ENCODE data around the gene TTC13. TPM values are rescaled to one million over a fixed set of nuclear protein-coding genes. Genes with fewer than 3 reads are reported as not detected.

Gene TTC13
- polyA plus RNA-seq, 1 of the 3 experiments (the other 2 are of a cell fraction), result 5.5 TPM

- peaks cover 80% of the 10 kb centered on the region for H3K79me2 ChIP-seq (ENCODE audit: insufficient read depth)
- H4K20me1 ChIP-seq (ENCODE audit: insufficient read depth), result peaks cover 20% of the 10 kb centered on the region
- H3K4me1 ChIP-seq (ENCODE audit: control insufficient read depth in 1 of 2, insufficient read depth in 2 of 2, low read depth in 1 of 2, low read length in 1 of 2), result peaks cover 16 to 22% of the 10 kb centered on the region in 2 experiments
- H3K9ac ChIP-seq, result no peak overlapping the region
- H3K4me3 ChIP-seq (ENCODE audit: low read depth in 2 of 2, low read length in 1 of 2), result no peak overlapping the region
- peaks cover 9% of the 10 kb centered on the region for H3F3A ChIP-seq (replicated peaks; ENCODE audit: insufficient read depth)
- no peaks in the 10 kb centered on the region for H3K9me2 ChIP-seq
- no peak for DNase-seq
- WGBS (ENCODE audit: low lambda C conversion rate), result 84% methylated on average over 9 of the region's 9 CpGs
- ChIA-PET POLR2A (no interaction called here), CTCF (no interaction called here)
- no peaks in the 10 kb centered on the region for H3K9me3 ChIP-seq
- no peak overlapping the region for H2AFZ ChIP-seq (ENCODE audit: low read depth)
- no peak overlapping the region for H3K4me2 ChIP-seq
- no peak for TF ChIP-seq MEF2A (IDR thresholded peaks at IDR 0.05; ENCODE audit: borderline replicate concordance, low read depth)
- no peak for TF ChIP-seq NRF1 (IDR thresholded peaks at IDR 0.05; ENCODE audit: low read depth, low read length)
- no peak for TF ChIP-seq FOXJ3 (CRISPR knock-in tag; IDR thresholded peaks at IDR 0.05)
- no peak for TF ChIP-seq GATA2 (CRISPR knock-in tag; IDR thresholded peaks at IDR 0.05)
- TF ChIP-seq YY1 (IDR thresholded peaks at IDR 0.05; ENCODE audit: low read depth), result no peak
- TF ChIP-seq ELF1 (IDR thresholded peaks at IDR 0.05), result no peak
- no peak overlapping the region for H3K27ac ChIP-seq (ENCODE audit: low read depth in 2 of 2, low read length in 1 of 2)
- no peaks in the 10 kb centered on the region for H3K27me3 ChIP-seq (ENCODE audit: insufficient read depth)
- H3K36me3 ChIP-seq (replicated peaks in 1 of 2; ENCODE audit: control insufficient read depth in 1 of 2, insufficient read depth in 2 of 2, low read length in 1 of 2), result peaks cover 0 to 17% of the 10 kb centered on the region in 2 experiments
Observed at GRCh38 chr1:230864441-230864840, 114.2 kb downstream of the TTC13 start.

DNA sequence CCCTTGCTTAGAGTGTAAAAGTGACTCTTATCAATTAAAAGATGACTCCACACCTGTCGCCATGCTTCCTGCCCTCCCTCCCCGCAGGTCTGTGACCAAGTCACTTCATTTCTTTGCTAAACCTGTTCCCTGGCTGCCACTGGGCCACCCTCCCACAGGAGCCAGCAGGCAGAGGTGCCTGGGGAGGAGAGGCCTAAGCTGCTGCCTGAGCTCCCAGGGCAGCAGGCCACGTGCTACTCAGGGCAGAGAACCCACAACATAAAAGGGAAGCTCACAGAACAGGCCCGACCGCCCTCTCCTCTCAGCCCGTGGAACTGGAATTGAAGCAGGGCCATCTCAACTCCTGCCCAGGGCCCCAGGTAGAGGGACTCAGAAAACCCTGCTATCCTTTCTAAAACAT lies 115.2 kb downstream of the TTC13 start:
- H3K9ac ChIP-seq, result no peak overlapping the region
- POLR2A ChIA-PET, result no interaction called here
- CTCF ChIA-PET, result no interaction called here
- H3K79me2 ChIP-seq (ENCODE audit: insufficient read depth), result peaks cover 88% of the 10 kb centered on the region
- TF ChIP-seq MXI1 (IDR thresholded peaks at IDR 0.05; ENCODE audit: low read depth, low read length) (no peak), SMC3 (IDR thresholded peaks at IDR 0.05; ENCODE audit: low read depth, low read length) (no peak), SIN3A (IDR thresholded peaks at IDR 0.05; ENCODE audit: borderline replicate concordance, low read depth, low read length) (no peak), EZH2phosphoT487 (IDR thresholded peaks at IDR 0.05; ENCODE audit: borderline replicate concordance, low read depth) (no peak), RCOR1 (IDR thresholded peaks at IDR 0.05; ENCODE audit: low read length) (no peak), NRF1 (IDR thresholded peaks at IDR 0.05; ENCODE audit: low read depth, low read length) (no peak), USF2 (IDR thresholded peaks at IDR 0.05; ENCODE audit: borderline replicate concordance, low read depth, low read length) (no peak), FOSL2 (IDR thresholded peaks at IDR 0.05; ENCODE audit: borderline replicate concordance, low read depth) (no peak), GATA2 (CRISPR knock-in tag; IDR thresholded peaks at IDR 0.05) (no peak), RFX5 (IDR thresholded peaks at IDR 0.05; ENCODE audit: low read length) (no peak)
- TF ChIP-seq, protein P1, sequence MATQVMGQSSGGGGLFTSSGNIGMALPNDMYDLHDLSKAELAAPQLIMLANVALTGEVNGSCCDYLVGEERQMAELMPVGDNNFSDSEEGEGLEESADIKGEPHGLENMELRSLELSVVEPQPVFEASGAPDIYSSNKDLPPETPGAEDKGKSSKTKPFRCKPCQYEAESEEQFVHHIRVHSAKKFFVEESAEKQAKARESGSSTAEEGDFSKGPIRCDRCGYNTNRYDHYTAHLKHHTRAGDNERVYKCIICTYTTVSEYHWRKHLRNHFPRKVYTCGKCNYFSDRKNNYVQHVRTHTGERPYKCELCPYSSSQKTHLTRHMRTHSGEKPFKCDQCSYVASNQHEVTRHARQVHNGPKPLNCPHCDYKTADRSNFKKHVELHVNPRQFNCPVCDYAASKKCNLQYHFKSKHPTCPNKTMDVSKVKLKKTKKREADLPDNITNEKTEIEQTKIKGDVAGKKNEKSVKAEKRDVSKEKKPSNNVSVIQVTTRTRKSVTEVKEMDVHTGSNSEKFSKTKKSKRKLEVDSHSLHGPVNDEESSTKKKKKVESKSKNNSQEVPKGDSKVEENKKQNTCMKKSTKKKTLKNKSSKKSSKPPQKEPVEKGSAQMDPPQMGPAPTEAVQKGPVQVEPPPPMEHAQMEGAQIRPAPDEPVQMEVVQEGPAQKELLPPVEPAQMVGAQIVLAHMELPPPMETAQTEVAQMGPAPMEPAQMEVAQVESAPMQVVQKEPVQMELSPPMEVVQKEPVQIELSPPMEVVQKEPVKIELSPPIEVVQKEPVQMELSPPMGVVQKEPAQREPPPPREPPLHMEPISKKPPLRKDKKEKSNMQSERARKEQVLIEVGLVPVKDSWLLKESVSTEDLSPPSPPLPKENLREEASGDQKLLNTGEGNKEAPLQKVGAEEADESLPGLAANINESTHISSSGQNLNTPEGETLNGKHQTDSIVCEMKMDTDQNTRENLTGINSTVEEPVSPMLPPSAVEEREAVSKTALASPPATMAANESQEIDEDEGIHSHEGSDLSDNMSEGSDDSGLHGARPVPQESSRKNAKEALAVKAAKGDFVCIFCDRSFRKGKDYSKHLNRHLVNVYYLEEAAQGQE (IDR thresholded peaks at IDR 0.05; ENCODE audit: low read depth, low read length), result no peak
- TF ChIP-seq, protein P2, sequence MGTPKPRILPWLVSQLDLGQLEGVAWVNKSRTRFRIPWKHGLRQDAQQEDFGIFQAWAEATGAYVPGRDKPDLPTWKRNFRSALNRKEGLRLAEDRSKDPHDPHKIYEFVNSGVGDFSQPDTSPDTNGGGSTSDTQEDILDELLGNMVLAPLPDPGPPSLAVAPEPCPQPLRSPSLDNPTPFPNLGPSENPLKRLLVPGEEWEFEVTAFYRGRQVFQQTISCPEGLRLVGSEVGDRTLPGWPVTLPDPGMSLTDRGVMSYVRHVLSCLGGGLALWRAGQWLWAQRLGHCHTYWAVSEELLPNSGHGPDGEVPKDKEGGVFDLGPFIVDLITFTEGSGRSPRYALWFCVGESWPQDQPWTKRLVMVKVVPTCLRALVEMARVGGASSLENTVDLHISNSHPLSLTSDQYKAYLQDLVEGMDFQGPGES (IDR thresholded peaks at IDR 0.05; ENCODE audit: low read depth, low read length), result no peak
- no peaks in the 10 kb centered on the region for H3K27me3 ChIP-seq (ENCODE audit: insufficient read depth)
- WGBS (ENCODE audit: low lambda C conversion rate), result 85% methylated on average over 4 of the region's 6 CpGs
- H3K9me2 ChIP-seq, result no peaks in the 10 kb centered on the region
- no peak for DNase-seq
- no peak overlapping the region for H3K27ac ChIP-seq (ENCODE audit: low read depth in 2 of 2, low read length in 1 of 2)
- H4K20me1 ChIP-seq (ENCODE audit: insufficient read depth), result peaks cover 20% of the 10 kb centered on the region
- H3K4me2 ChIP-seq, result no peak overlapping the region
- peaks cover 0 to 17% of the 10 kb centered on the region in 2 experiments for H3K36me3 ChIP-seq (replicated peaks in 1 of 2; ENCODE audit: control insufficient read depth in 1 of 2, insufficient read depth in 2 of 2, low read length in 1 of 2)
- peaks cover 3% of the 10 kb centered on the region for H3F3A ChIP-seq (replicated peaks; ENCODE audit: insufficient read depth)
- H3K9me3 ChIP-seq, result no peaks in the 10 kb centered on the region
- peaks cover 9 to 16% of the 10 kb centered on the region in 2 experiments; a peak in 3 of 4 replicates for H3K4me1 ChIP-seq (ENCODE audit: control insufficient read depth in 1 of 2, insufficient read depth in 2 of 2, low read depth in 1 of 2, low read length in 1 of 2)
- H2AFZ ChIP-seq (ENCODE audit: low read depth), result no peak overlapping the region
- H3K4me3 ChIP-seq (ENCODE audit: low read depth in 2 of 2, low read length in 1 of 2), result no peak overlapping the region

All from SK-N-SH (cell line).